Measurements from ENCODE around the gene LHPP.

Gene LHPP

GRCh38 chr10:124470544-124471434, 9.2 kb downstream of the LHPP start (continued):
- TF ChIP-seq ZNF785 (tag by site-specific recombination; IDR thresholded peaks at IDR 0.05) (no peak), ZEB2 (tag by site-specific recombination; IDR thresholded peaks at IDR 0.05) (no peak), ZBTB48 (tag by site-specific recombination; IDR thresholded peaks at IDR 0.05) (no peak), ZBTB7A (tag by site-specific recombination; IDR thresholded peaks at IDR 0.05; ENCODE audit: low read depth) (no peak)

- Histone ChIP-seq H3K4me3 (ENCODE audit: low read depth, low read length) (no peak overlapping the region), H3K9me3 (ENCODE audit: control insufficient read depth, insufficient read depth, low read depth, low read length) (no peaks in the 10 kb centered on the region), H3K4me1 (ENCODE audit: control insufficient read depth, insufficient read depth, low read length) (peaks cover 2% of the 10 kb centered on the region; the same call in 1 of the 2 replicates), H3K27ac (ENCODE audit: extremely low read depth, low read depth, low read length) (no peak overlapping the region), H3K36me3 (ENCODE audit: control insufficient read depth in 2 of 2, insufficient read depth in 1 of 2, low read length in 2 of 2) (no peaks in the 10 kb centered on the region; a peak in 1 of 3 replicates)
- ChIA-PET POLR2A (interaction anchor here (0.9 to 1.5 kb wide), 2 partner anchors 11 to 53 kb away, joined by 3 to 5 read pairs; partner anchors contain the start of gene OAT), CTCF (no interaction called here)
- TF ChIP-seq ZNF560 (tag by site-specific recombination; IDR thresholded peaks at IDR 0.05; ENCODE audit: borderline replicate concordance) (no peak), ZNF701 (tag by site-specific recombination; IDR thresholded peaks at IDR 0.05) (no peak), ZSCAN16 (tag by site-specific recombination; IDR thresholded peaks at IDR 0.05) (no peak), ZNF558 (tag by site-specific recombination; IDR thresholded peaks at IDR 0.05) (no peak), ZNF518A (tag by site-specific recombination; conservative IDR thresholded peaks at IDR 0.05; ENCODE audit: low read depth) (no peak), ZNF132 (tag by site-specific recombination; IDR thresholded peaks at IDR 0.05; ENCODE audit: borderline replicate concordance) (no peak), TCF7L2 (IDR thresholded peaks at IDR 0.05; ENCODE audit: borderline replicate concordance, low read depth, low read length) (no peak), PRDM6 (tag by site-specific recombination; IDR thresholded peaks at IDR 0.05) (no peak), SCRT2 (tag by site-specific recombination; IDR thresholded peaks at IDR 0.05) (no peak), MEIS1 (CRISPR knock-in tag; IDR thresholded peaks at IDR 0.05; ENCODE audit: borderline replicate concordance) (no peak), ZNF223 (tag by site-specific recombination; IDR thresholded peaks at IDR 0.05) (no peak)
These were observed 10.4 kb downstream of the LHPP start for GRCh38 chr10:124472071-124472470.

- Histone ChIP-seq H3K36me3 (ENCODE audit: control insufficient read depth in 2 of 2, insufficient read depth in 1 of 2, low read length in 2 of 2) (no peaks in the 10 kb centered on the region; a peak in 1 of 3 replicates), H3K4me3 (ENCODE audit: low read depth, low read length) (no peak overlapping the region), H3K9me3 (ENCODE audit: control insufficient read depth, insufficient read depth, low read depth, low read length) (no peaks in the 10 kb centered on the region), H3K4me1 (ENCODE audit: control insufficient read depth, insufficient read depth, low read length) (peaks cover 2% of the 10 kb centered on the region; the same call in 1 of the 2 replicates), H3K27ac (ENCODE audit: extremely low read depth, low read depth, low read length) (no peak overlapping the region)
- POLR2A ChIA-PET = no interaction called here
- CTCF ChIA-PET = interaction anchor here (0.8 to 1.2 kb wide), 2 partner anchors 57 to 478 kb away, joined by 3 to 5 read pairs; no protein-coding TSS in a partner anchor
- TF ChIP-seq ZNF404 (tag by site-specific recombination; IDR thresholded peaks at IDR 0.05) = no peak
- no peak for TF ChIP-seq ZNF148 (tag by site-specific recombination; IDR thresholded peaks at IDR 0.05; ENCODE audit: borderline replicate concordance)
- no peak for TF ChIP-seq ZFP41 (tag by site-specific recombination; IDR thresholded peaks at IDR 0.05; ENCODE audit: borderline replicate concordance)
- no peak for TF ChIP-seq ZNF362 (tag by site-specific recombination; IDR thresholded peaks at IDR 0.05)
These were observed 11.4 kb downstream of the LHPP start for GRCh38 chr10:124473070-124473469.
